ENCODE data around the gene PHACTR3.

Gene PHACTR3

DNA sequence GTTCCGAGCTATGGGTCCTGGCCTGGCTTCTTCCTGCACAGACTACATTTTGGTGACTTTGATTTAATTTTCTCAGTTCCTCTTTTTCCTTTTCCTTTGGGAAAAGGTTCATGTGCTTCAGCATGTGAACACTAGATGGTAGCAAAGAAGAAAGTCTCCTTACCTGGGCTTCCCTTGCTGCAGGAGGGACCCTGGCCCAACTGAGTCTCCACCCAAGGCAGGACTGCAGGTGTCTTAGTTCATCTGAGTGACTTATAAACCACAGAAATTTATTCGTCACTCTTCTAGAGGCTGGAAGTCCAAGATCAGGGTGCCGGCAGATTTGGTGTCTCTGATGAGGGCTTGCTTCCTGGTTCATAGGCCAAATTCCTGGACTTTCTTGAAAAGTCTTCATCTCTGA, 165.9 kb downstream of the PHACTR3 start:
- no peak overlapping the region for H3K4me3 ChIP-seq (ENCODE audit: low read length)
- no peak for DNase-seq (ENCODE audit: low read depth)
- TF ChIP-seq, protein P1, sequence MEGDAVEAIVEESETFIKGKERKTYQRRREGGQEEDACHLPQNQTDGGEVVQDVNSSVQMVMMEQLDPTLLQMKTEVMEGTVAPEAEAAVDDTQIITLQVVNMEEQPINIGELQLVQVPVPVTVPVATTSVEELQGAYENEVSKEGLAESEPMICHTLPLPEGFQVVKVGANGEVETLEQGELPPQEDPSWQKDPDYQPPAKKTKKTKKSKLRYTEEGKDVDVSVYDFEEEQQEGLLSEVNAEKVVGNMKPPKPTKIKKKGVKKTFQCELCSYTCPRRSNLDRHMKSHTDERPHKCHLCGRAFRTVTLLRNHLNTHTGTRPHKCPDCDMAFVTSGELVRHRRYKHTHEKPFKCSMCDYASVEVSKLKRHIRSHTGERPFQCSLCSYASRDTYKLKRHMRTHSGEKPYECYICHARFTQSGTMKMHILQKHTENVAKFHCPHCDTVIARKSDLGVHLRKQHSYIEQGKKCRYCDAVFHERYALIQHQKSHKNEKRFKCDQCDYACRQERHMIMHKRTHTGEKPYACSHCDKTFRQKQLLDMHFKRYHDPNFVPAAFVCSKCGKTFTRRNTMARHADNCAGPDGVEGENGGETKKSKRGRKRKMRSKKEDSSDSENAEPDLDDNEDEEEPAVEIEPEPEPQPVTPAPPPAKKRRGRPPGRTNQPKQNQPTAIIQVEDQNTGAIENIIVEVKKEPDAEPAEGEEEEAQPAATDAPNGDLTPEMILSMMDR (IDR thresholded peaks at IDR 0.05; ENCODE audit: insufficient read depth, low read depth, low read length, missing control alignments) = peak; percentile 33

DNA sequence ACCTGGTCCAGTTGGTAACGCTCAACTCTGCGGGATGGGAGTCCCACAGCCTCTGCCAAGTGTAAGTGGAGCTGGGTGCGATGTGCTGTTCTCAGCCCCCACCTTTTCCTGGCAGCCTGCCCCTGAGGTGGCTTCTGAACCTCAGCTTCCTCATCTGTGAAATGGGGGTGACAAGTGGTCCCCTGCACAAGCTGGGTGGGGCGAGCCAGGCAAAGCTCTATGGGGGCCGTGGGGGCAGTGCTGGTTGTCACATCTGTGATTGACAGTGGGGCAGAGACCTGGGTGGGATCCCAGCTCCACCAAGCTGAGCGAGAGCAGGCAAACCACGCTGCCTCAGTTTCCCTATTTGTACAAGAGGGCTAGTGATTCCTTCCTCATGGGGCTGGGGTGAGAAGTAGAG, 166.5 kb downstream of the PHACTR3 start:
- TF ChIP-seq, protein P1 (IDR thresholded peaks at IDR 0.05; ENCODE audit: insufficient read depth, low read depth, low read length, missing control alignments) = no peak
- no peak overlapping the region for H3K4me3 ChIP-seq (ENCODE audit: low read length)
- DNase-seq (ENCODE audit: low read depth) = no peak

DNA sequence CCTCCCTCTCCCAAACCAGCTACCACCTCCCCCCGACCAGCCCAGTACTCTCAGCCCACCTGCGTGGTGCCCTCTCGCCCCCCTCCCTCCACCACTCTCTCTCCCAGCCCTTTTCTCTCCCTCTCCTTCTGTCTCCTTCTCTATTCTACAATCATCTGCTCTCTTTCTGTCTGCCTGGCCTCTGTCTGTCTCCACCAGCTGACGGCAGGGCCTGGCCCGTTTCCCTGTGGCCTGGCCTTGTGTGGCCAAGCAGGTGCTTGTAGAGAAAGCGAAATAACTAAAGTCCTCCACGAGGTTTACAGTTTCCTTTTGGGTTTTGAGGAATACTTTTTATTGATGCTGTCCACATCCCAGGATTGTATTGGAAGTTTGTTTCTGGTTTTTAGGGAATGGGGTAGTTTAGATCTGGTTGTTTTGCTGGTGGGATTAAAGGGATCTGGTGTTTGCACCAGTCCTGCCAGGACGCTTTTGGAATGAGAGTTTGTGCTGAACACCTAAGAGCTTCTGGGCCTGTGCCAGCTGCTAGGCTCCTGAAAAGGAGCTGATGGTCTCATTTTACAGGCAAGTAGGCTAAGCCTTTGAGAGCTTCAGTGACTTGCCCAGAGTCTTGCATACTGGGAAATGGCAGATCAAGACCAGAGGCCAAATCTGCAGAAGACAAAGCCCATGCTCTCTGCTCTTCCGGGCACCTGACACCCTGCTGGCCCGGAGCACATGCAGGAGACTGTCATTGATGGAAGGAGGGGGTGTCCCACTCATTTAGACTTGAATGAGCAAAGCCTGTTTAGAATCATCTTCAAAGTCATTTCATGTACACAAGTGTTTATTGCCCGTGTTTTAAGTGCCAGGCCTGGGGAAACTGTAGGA, 167.4 kb downstream of the PHACTR3 start:
- DNase-seq (ENCODE audit: low read depth) = no peak
- H3K4me3 ChIP-seq (ENCODE audit: low read length) = no peak overlapping the region

DNA sequence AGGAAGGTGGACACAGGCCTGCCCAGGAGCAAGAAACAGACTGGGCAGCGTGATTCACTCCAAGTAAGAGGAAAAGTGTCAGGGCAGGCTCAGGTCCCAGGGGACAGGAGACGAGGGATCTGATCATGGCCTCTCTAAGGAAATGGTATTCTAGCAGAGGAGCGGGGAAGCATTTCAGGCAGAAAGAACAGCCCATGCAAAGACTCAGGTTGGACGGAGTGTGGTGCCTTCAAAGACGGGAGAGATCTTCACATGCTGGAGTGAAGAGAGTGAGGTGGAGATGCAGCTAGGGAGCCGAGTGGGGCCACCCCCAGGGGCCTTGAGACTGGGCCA, 168.0 kb downstream of the PHACTR3 start:
- no peak overlapping the region for H3K4me3 ChIP-seq (ENCODE audit: low read length)
- TF ChIP-seq, protein P1 (IDR thresholded peaks at IDR 0.05; ENCODE audit: insufficient read depth, low read depth, low read length, missing control alignments) = no peak
- DNase-seq (ENCODE audit: low read depth) = no peak

More for the DNA sequence above, 167.4 kb downstream of the PHACTR3 start:
- TF ChIP-seq, protein P1 (IDR thresholded peaks at IDR 0.05; ENCODE audit: insufficient read depth, low read depth, low read length, missing control alignments) = no peak

DNA sequence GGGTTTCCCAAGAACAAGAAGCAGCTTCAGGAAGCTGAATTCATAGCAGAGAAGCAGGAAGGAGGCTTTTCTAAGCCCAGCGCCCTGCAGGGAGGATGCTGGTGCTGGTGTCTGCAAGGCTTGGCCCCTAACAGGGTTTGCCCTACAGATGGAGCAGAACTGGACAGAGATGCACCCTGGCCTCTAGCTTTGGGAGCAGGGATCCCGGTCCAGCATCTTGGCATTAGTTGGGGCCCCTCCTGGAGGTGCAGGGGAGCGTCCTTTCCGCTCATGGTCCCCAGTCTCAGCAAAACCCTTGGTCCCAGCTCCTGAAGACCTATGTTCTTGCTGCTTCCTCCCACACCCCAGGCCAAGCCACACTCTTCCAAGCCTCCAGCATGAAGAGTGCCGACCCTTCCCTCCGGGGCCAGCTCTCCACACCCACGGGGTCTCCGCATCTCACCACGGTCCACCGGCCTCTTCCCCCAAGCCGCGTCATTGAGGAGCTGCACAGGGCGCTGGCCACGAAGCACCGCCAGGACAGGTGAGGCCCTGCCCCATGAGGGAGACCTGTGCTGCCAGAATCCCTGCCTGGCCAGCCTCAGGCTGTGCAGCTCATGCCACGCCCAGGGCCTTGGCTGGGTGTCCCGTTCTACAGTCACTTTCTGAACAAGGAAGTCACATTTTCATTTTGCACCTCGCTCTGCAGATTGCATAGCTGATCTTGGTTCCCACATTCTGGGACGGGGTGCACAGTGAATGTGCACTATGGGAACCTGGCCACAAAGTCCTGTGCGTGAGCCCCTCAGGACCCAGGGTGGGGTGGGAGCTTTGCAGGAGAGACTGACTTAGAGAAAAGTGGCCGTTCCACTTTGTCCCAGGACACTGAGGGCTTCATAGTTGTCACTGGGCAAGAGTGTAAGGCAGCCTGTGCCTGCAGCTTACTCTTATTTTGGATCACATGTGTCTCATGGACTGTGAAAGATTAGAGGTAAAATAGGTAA, 168.9 kb downstream of the PHACTR3 start:
- H3K4me3 ChIP-seq (ENCODE audit: low read length) = no peak overlapping the region
- TF ChIP-seq, protein P1 (IDR thresholded peaks at IDR 0.05; ENCODE audit: insufficient read depth, low read depth, low read length, missing control alignments) = no peak
- no peak for DNase-seq (ENCODE audit: low read depth)

DNA sequence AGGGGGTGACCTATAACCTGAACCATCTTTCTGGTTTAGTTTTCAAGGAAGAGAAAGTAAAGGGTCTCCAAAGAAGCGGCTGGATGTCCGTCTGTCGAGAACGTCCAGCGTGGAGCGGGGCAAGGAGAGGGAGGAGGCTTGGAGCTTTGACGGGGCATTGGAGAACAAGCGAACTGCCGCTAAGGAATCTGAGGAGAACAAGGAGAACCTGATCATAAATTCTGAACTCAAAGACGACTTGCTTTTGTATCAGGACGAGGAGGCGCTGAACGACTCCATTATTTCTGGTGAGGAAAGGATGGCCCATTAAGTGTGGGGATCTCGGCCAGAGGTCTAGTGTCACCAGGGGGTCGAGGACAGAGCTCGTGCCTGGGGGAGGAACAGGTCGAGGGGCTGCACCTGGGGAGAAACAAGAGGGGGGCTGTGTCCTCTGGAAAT, 169.9 kb downstream of the PHACTR3 start:
- TF ChIP-seq, protein P1 (IDR thresholded peaks at IDR 0.05; ENCODE audit: insufficient read depth, low read depth, low read length, missing control alignments) = no peak
- DNase-seq (ENCODE audit: low read depth) = no peak
- H3K4me3 ChIP-seq (ENCODE audit: low read length) = no peak overlapping the region

Measured in epithelial cell of esophagus (primary cell).